GM12864 (cell line): ENCODE measurements around the gene MGAT5.

Experiments
- DNase-seq: peaks from one replicate; pipeline ENCODE4 v3.0.0-alpha.2; 2011; ENCODE audit warnings: low read depth
- H3K4me3 ChIP-seq: 2 replicates; pipeline ENCODE4 v1.5.1; 2011; ENCODE audit warnings: mild to moderate bottlenecking, low read depth, low read length, control low read depth
- CTCF ChIP-seq: IDR thresholded peaks from 2 replicates; pipeline ENCODE4 v1.5.1; 2011; ENCODE audit warnings: low read depth, mild to moderate bottlenecking, moderate library complexity, low read length, control low read depth, inconsistent platforms; ENCODE audit errors: missing control alignments

The MGAT5 gene

GRCh38 chr2:134230885-134231284 is 23.0 kb upstream of the MGAT5 start:
- no peak overlapping the region for H3K4me3 ChIP-seq
- no peak for TF ChIP-seq CTCF
- no peak for DNase-seq

- DNase-seq: no peak
- no peak for TF ChIP-seq CTCF
- no peak overlapping the region for H3K4me3 ChIP-seq
Observed at GRCh38 chr2:134231301-134231964, 22.4 kb upstream of the MGAT5 start.

DNA sequence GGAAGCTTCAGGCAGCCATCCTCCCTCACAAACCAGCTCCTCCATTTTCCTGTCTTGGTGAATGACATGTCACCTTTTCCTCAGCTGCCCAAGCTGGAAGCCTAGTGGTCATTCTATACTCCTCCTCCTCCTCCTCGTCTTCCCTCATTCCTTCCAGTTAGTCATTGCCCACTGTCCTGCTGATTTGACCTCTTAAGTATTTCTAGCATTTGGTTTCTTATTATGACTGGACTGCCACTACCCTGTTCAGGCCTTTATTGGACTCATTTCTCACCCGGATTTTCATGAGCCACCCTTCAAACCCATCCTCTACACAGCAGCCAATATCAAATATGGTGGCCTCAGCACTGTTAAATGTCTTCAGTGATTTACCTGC is 21.9 kb upstream of the MGAT5 start:
- TF ChIP-seq CTCF: no peak
- no peak for DNase-seq
- no peak overlapping the region for H3K4me3 ChIP-seq

DNA sequence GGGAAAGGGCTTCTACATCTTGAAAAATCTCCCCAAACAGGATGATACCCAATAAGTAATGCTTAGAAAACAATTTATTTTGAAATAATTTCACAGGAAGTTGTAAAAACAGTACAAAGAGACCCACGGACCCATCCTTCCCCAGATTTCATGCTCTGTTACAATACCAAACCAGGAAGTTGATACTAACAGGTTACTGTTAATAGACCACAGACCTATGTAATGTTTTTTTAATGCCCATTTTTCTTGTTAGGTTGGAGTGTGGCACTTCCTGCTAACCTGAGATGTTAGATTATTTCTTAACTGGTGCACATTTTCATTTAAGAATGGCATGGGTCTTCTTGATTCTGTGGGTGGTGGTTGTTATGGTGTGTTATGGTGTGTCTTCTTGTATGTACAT is 21.4 kb upstream of the MGAT5 start:
- H3K4me3 ChIP-seq: no peak overlapping the region
- TF ChIP-seq CTCF: no peak
- no peak for DNase-seq

- no peak overlapping the region for H3K4me3 ChIP-seq
- DNase-seq: no peak
- peak; percentile 21 for TF ChIP-seq CTCF
Observed at GRCh38 chr2:134232868-134233727, 20.8 kb upstream of the MGAT5 start.

- TF ChIP-seq CTCF: no peak
- no peak for DNase-seq
- H3K4me3 ChIP-seq: no peak overlapping the region
Observed at GRCh38 chr2:134233728-134234136, 20.1 kb upstream of the MGAT5 start.
